Sigmoid colon (tissue), 7 donors: Measurements from ENCODE around the gene ADAM30. TPM values are rescaled to one million over a fixed set of nuclear protein-coding genes. Genes with fewer than 3 reads are reported as not detected.

Experiments
- DNase-seq: peaks from one replicate; pipeline ENCODE4 v3.0.0-alpha.2; 2019
- H3K27ac ChIP-seq, 4 donors: fragments of 200-600 bp; sonication (generic); one replicate each; pipeline ENCODE4 v1.5.1; 2016 to 2019; ENCODE audit warnings: mild to moderate bottlenecking in 1 of 4
- H3K27me3 ChIP-seq, 3 donors: fragments of 200-600 bp; sonication (generic); one replicate each; pipeline ENCODE4 v1.5.1; 2019; ENCODE audit warnings: mild to moderate bottlenecking in 1 of 3
- H3K36me3 ChIP-seq, 4 donors: fragments of 200-600 bp; sonication (generic); one replicate each; pipeline ENCODE4 v1.5.1; 2016 to 2019
- H3K4me1 ChIP-seq, 4 donors: fragments of 200-600 bp; sonication (generic); one replicate each; pipeline ENCODE4 v1.5.1; 2017 to 2019
- H3K4me3 ChIP-seq, 4 donors: fragments of 200-600 bp; sonication (generic); one replicate each; pipeline ENCODE4 v1.5.1; 2017 to 2019; ENCODE audit warnings: mild to moderate bottlenecking in 2 of 4, moderate library complexity in 1 of 4
- H3K9me3 ChIP-seq, 4 donors: fragments of 200-600 bp in 3 of 4; sonication (generic) in 3 of 4; one replicate each; pipeline versions ENCODE4 v1.5.1 to v1.6.1; 2013 to 2019
- EP300 ChIP-seq, 4 donors: sonication (generic); formaldehyde crosslinking; IDR thresholded peaks; one replicate each; pipeline ENCODE4 v1.6.1; 2017; ENCODE audit warnings: antibody characterized with exemption in 4 of 4
- POLR2A ChIP-seq, 2 donors: fragments of 450-650 bp; IDR thresholded peaks; one replicate each; pipeline ENCODE4 v1.6.1; 2016; ENCODE audit warnings: antibody characterized with exemption in 2 of 2, mild to moderate bottlenecking in 2 of 2, moderate library complexity in 2 of 2
- POLR2AphosphoS5 ChIP-seq, 4 donors: sonication (generic); formaldehyde crosslinking; IDR thresholded peaks; one replicate each; pipeline ENCODE4 v1.6.1; 2017; ENCODE audit warnings: antibody characterized with exemption in 4 of 4
- WGBS, 2 donors: extraction: QIAGEN DNeasy Blood & Tissue Kit; methylation state at CpG; one replicate each; pipeline ENCODE4 v1.1.7; 2013; 5-methylcytosine and 5-hydroxymethylcytosine counted together
- intact Hi-C: fragments of 100-400 bp; cut with DNase I; formaldehyde crosslinking; loops from one replicate; pipeline ENCODE4 v1.15.1; 2023
- polyA plus RNA-seq, 3 donors: library from polyadenylated mRNA; stranded (reverse); fragments of 200-250 nt; gene quantifications; one replicate each; pipeline ENCODE4 v1.2.3, GENCODE V29; 2013
- total RNA-seq, 4 donors: library from RNA; depleted of rRNA; stranded (reverse); fragments of >200 nt; gene quantifications; one replicate each; pipeline ENCODE4 v1.1.0, GENCODE V29; 2016
- TF ChIP-seq, protein P1 (sequence below), 4 experiments: fragments of 450-650 bp in 3 of 4; fragments of 200-600 bp in 1 of 4; IDR thresholded peaks; one replicate each; pipeline ENCODE4 v1.5.1; 2016 to 2019; ENCODE audit warnings: antibody characterized with exemption in 4 of 4, mild to moderate bottlenecking in 3 of 4, moderate library complexity in 2 of 4
- donor health status: healthy with polysubstance abuse.
- donor health status: Bipolar disorder and iron deficiency.
- donor health status: healthy.

The ADAM30 gene
- total and polyA plus RNA-seq, 7 donors: not detected

DNA sequence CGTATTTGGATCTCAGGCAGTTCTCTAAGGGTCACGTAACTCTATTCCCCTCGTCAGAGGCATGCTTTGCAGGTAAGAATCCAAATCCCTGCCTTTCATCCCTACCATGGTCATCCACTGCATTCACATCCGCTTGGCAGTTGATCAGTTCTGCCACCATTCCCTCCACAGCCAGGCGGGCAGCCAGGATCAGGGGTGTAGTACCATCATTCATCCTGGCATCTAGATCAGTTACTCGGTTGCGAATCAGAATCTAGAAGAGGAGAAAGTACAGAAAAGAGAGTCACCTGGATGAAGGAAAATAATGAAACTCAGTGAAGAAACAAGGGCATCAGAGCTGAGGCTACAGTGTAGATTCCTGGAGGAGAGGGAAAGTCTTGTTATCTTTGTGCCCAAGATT, 22.0 kb upstream of the ADAM30 start:
- WGBS, 2 donors: 96% methylated on average over 7 of the region's 7 CpGs
- no peaks in the 10 kb centered on the region for H3K4me1 ChIP-seq
- H3K9me3 ChIP-seq: no peaks in the 10 kb centered on the region
- TF ChIP-seq, protein P1, sequence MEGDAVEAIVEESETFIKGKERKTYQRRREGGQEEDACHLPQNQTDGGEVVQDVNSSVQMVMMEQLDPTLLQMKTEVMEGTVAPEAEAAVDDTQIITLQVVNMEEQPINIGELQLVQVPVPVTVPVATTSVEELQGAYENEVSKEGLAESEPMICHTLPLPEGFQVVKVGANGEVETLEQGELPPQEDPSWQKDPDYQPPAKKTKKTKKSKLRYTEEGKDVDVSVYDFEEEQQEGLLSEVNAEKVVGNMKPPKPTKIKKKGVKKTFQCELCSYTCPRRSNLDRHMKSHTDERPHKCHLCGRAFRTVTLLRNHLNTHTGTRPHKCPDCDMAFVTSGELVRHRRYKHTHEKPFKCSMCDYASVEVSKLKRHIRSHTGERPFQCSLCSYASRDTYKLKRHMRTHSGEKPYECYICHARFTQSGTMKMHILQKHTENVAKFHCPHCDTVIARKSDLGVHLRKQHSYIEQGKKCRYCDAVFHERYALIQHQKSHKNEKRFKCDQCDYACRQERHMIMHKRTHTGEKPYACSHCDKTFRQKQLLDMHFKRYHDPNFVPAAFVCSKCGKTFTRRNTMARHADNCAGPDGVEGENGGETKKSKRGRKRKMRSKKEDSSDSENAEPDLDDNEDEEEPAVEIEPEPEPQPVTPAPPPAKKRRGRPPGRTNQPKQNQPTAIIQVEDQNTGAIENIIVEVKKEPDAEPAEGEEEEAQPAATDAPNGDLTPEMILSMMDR (IDR thresholded peaks at IDR 0.05): no peak
- no peak for TF ChIP-seq EP300 (IDR thresholded peaks at IDR 0.05)
- no peak overlapping the region for H3K27ac ChIP-seq
- H3K36me3 ChIP-seq: peaks cover 50 to 100% (median 82%) of the 10 kb centered on the region in 4 donors
- no peak overlapping the region for H3K4me3 ChIP-seq
- no peak for DNase-seq
- intact Hi-C loops: no loop called here
- no peaks in the 10 kb centered on the region for H3K27me3 ChIP-seq

DNA sequence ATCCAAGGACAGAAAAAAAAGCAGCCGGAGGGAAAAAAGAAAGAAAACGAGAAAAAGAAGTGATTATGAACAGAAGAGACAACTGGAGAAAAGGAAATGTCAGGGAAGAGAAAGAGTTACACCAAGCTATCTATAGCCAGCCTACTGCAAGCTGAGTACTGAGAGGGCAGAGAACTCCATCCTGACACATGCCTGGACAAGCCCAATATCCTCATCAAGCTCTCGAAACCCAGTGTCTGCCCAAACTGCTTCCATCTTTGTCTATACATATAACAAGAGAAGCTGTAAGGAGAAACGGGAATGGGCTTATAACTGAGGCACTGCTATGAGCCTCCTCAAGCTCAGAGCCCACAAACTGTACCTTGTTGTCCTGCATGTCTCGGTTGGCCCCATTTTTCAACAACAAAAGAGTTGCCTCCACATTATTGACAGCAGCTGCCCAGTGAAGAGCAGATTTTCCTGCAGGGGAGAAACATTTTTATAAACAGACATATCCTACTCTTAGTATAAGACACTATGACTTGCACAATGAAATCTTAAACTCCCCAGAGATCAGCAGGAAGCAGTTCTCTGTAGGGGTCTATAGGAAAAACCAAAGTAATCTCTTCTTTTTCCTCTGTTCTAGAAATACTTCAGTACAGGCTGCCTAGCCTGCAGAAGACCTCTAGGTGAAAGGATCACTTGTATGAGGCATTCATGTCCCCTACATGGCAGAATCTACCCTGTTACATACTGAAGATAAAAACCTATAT, 21.2 kb upstream of the ADAM30 start:
- intact Hi-C loops: no loop called here
- no peak overlapping the region for H3K4me3 ChIP-seq
- no peak for DNase-seq
- no peaks in the 10 kb centered on the region for H3K4me1 ChIP-seq
- WGBS, 2 donors: 93 to 94% methylated on average over 5 of the region's 5 CpGs
- H3K36me3 ChIP-seq: peaks cover 43 to 98% (median 73%) of the 10 kb centered on the region in 4 donors
- H3K9me3 ChIP-seq: no peaks in the 10 kb centered on the region
- H3K27me3 ChIP-seq: no peaks in the 10 kb centered on the region
- H3K27ac ChIP-seq: no peak overlapping the region
- TF ChIP-seq EP300 (IDR thresholded peaks at IDR 0.05) (no peak), POLR2A (IDR thresholded peaks at IDR 0.05) (no peak), POLR2AphosphoS5 (IDR thresholded peaks at IDR 0.05) (no peak)
- TF ChIP-seq, protein P1 (IDR thresholded peaks at IDR 0.05): no peak

DNA sequence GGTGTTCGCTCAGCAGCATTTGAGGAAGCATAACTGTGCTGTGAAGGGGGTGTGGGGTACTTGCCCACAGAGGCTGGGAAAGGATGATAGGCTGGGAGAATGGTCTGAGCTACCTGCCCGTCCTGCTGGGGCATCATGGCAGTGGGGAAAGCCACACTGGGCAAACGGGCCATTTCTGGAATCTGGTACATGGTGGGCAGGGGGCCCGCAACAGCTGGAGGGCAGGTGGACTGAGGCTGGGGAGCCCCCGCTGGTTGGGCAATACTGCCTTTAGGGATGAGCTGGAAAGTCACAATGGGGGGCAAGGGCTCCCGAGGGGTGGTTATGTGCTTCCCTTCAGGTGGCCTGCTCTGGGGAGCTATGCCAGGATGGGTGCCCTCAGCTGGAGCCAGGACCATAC, 19.2 kb upstream of the ADAM30 start:
- DNase-seq: no peak
- Histone ChIP-seq H3K36me3 (peaks cover 30 to 79% (median 54%) of the 10 kb centered on the region in 4 donors), H3K4me3 (no peak overlapping the region), H3K27me3 (no peaks in the 10 kb centered on the region), H3K9me3 (no peaks in the 10 kb centered on the region), H3K4me1 (no peaks in the 10 kb centered on the region), H3K27ac (no peak overlapping the region)
- intact Hi-C loops: no loop called here
- TF ChIP-seq, protein P1 (IDR thresholded peaks at IDR 0.05): no peak
- TF ChIP-seq EP300 (IDR thresholded peaks at IDR 0.05): no peak
- TF ChIP-seq POLR2A (IDR thresholded peaks at IDR 0.05): no peak
- TF ChIP-seq POLR2AphosphoS5 (IDR thresholded peaks at IDR 0.05): no peak
- 97% methylated on average over 6 of the region's 6 CpGs for WGBS, 2 donors

DNA sequence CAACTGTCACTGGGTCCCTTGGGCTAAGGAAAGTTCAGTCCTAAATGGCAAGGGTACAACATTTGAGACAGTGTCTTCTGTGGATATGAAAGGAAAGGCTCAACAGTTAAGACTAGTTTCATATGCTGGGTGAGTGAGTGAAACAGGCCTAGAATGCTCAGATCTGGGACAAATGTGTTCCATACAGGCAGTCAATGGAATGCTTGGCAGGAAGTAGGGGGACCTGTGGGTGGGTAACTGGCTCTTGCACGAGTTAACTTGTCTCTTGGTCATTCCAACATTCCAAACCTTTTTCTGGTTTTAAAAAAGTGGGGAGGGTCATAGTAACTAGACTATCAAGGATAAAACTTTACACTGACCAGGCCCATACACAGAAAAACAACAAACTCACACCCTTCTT, 17.8 kb upstream of the ADAM30 start:
- DNase-seq: no peak
- 78 to 91% methylated on average over 1 of the region's 1 CpG for WGBS, 2 donors
- H3K27me3 ChIP-seq: no peaks in the 10 kb centered on the region
- peaks cover 27 to 64% (median 42%) of the 10 kb centered on the region in 4 donors for H3K36me3 ChIP-seq
- no peaks in the 10 kb centered on the region for H3K4me1 ChIP-seq
- no peak overlapping the region for H3K4me3 ChIP-seq
- no peak overlapping the region for H3K27ac ChIP-seq
- no peaks in the 10 kb centered on the region for H3K9me3 ChIP-seq
- intact Hi-C loops: no loop called here
- TF ChIP-seq EP300 (IDR thresholded peaks at IDR 0.05) (no peak), POLR2AphosphoS5 (IDR thresholded peaks at IDR 0.05) (no peak), POLR2A (IDR thresholded peaks at IDR 0.05) (no peak)
- TF ChIP-seq, protein P1 (IDR thresholded peaks at IDR 0.05): no peak

DNA sequence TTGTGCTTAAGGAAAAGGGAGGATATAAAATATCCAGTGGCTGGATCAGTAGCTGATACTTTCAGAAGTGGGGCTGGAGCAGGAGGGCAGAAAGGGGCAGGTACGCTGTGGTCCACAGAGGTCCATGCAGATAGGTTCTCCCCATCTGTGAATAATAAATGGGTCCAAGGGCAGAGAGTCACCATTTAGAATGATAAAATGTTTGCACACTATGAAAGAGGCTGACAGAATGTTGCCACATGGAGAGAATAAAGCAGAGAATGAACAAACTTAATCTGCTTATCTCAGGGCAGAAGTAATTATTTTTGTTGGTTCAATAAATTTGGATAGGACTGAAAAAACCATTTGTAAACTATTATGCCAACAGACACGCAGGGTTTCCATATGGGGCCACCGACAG, 16.6 kb upstream of the ADAM30 start:
- Histone ChIP-seq H3K27ac (no peak overlapping the region), H3K9me3 (no peaks in the 10 kb centered on the region), H3K4me3 (no peak overlapping the region), H3K4me1 (no peaks in the 10 kb centered on the region), H3K27me3 (no peaks in the 10 kb centered on the region), H3K36me3 (peaks cover 18 to 53% (median 31%) of the 10 kb centered on the region in 4 donors)
- intact Hi-C loops: no loop called here
- TF ChIP-seq POLR2AphosphoS5 (IDR thresholded peaks at IDR 0.05): no peak
- no peak for TF ChIP-seq EP300 (IDR thresholded peaks at IDR 0.05)
- TF ChIP-seq, protein P1 (IDR thresholded peaks at IDR 0.05): no peak
- TF ChIP-seq POLR2A (IDR thresholded peaks at IDR 0.05): no peak
- DNase-seq: no peak
- WGBS, 2 donors: 96 to 97% methylated on average over 3 of the region's 3 CpGs
